ENCODE results near the gene PRKD2.

The PRKD2 gene

GRCh38 chr19:46732172-46732938 is 15.4 kb upstream of the PRKD2 start:
- TF ChIP-seq CTCF (IDR thresholded peaks at IDR 0.05; ENCODE audit: low read depth, low read length, missing control alignments) = no peak
- no peak overlapping the region for H3K4me3 ChIP-seq (ENCODE audit: low read depth, low read length)
- DNase-seq (ENCODE audit: low read depth) = no peak

GRCh38 chr19:46731584-46731983 is 14.7 kb upstream of the PRKD2 start:
- no peak for TF ChIP-seq CTCF (IDR thresholded peaks at IDR 0.05; ENCODE audit: low read depth, low read length, missing control alignments)
- no peak for DNase-seq (ENCODE audit: low read depth)
- H3K4me3 ChIP-seq (ENCODE audit: low read depth, low read length) = no peak overlapping the region

GRCh38 chr19:46731007-46731501 is 14.1 kb upstream of the PRKD2 start:
- no peak for DNase-seq (ENCODE audit: low read depth)
- no peak overlapping the region for H3K4me3 ChIP-seq (ENCODE audit: low read depth, low read length)
- no peak for TF ChIP-seq CTCF (IDR thresholded peaks at IDR 0.05; ENCODE audit: low read depth, low read length, missing control alignments)

- H3K4me3 ChIP-seq (ENCODE audit: low read depth, low read length) = no peak overlapping the region
- TF ChIP-seq CTCF (IDR thresholded peaks at IDR 0.05; ENCODE audit: low read depth, low read length, missing control alignments) = no peak
- no peak for DNase-seq (ENCODE audit: low read depth)
Observed at GRCh38 chr19:46730595-46730994, 13.7 kb upstream of the PRKD2 start.

GRCh38 chr19:46730187-46730586 is 13.3 kb upstream of the PRKD2 start:
- no peak for TF ChIP-seq CTCF (IDR thresholded peaks at IDR 0.05; ENCODE audit: low read depth, low read length, missing control alignments)
- no peak overlapping the region for H3K4me3 ChIP-seq (ENCODE audit: low read depth, low read length)
- DNase-seq (ENCODE audit: low read depth) = no peak

GRCh38 chr19:46729696-46730095 is 12.8 kb upstream of the PRKD2 start:
- no peak for DNase-seq (ENCODE audit: low read depth)
- no peak overlapping the region for H3K4me3 ChIP-seq (ENCODE audit: low read depth, low read length)
- no peak for TF ChIP-seq CTCF (IDR thresholded peaks at IDR 0.05; ENCODE audit: low read depth, low read length, missing control alignments)

All from GM12864 (cell line).